Smooth muscle cell (in vitro differentiated cells): ENCODE data around the gene MED29. TPM values are rescaled to one million over a fixed set of nuclear protein-coding genes. Genes with fewer than 3 reads are reported as not detected.

ENCODE experiments used
- DNase-seq: peaks from one replicate; lab custom pipeline; 2025; ENCODE audit not compliant: unreplicated experiment; lab: John Stamatoyannopoulos, UW
- H2AFZ ChIP-seq: fragments of 200-600 bp; sonication (generic); 2 replicates; pipeline ENCODE4 v1.6.0; 2016; ENCODE audit warnings: antibody characterized with exemption, low read depth, mild to moderate bottlenecking
- H3F3A ChIP-seq: fragments of 200-600 bp; sonication (generic); 2 replicates; pipeline ENCODE4 v1.6.0; 2017; ENCODE audit warnings: antibody characterized with exemption, low read depth
- H3K27ac ChIP-seq: fragments of 200-600 bp; sonication (generic); 2 replicates; pipeline ENCODE4 v1.5.1; 2016; ENCODE audit warnings: low read depth, mild to moderate bottlenecking
- H3K27me3 ChIP-seq: fragments of 200-600 bp; sonication (generic); 2 replicates; pipeline ENCODE4 v1.6.1; 2016; ENCODE audit warnings: low read depth, mild to moderate bottlenecking
- H3K36me3 ChIP-seq: fragments of 200-600 bp; sonication (generic); 2 replicates; pipeline ENCODE4 v1.5.1; 2016; ENCODE audit warnings: low read depth
- H3K4me1 ChIP-seq: fragments of 200-600 bp; sonication (generic); 2 replicates; pipeline ENCODE4 v1.5.1; 2016; ENCODE audit warnings: low read depth
- H3K4me2 ChIP-seq: fragments of 200-600 bp; sonication (generic); 2 replicates; pipeline ENCODE4 v1.6.0; 2016; ENCODE audit warnings: mild to moderate bottlenecking
- H3K4me3 ChIP-seq: fragments of 200-600 bp; sonication (generic); 2 replicates; pipeline ENCODE4 v1.5.1; 2016; ENCODE audit warnings: mild to moderate bottlenecking
- H3K79me2 ChIP-seq: fragments of 200-600 bp; sonication (generic); 2 replicates; pipeline ENCODE4 v1.6.0; 2016; ENCODE audit warnings: low read depth, mild to moderate bottlenecking
- H3K9ac ChIP-seq: fragments of 200-600 bp; sonication (generic); 2 replicates; pipeline ENCODE4 v1.6.0; 2016; ENCODE audit warnings: low read depth
- H3K9me3 ChIP-seq: fragments of 200-600 bp; sonication (generic); replicated peaks from 2 replicates; pipeline ENCODE4 v1.5.1; 2016; ENCODE audit warnings: low read depth
- H4K20me1 ChIP-seq: fragments of 200-600 bp; sonication (generic); 2 replicates; pipeline ENCODE4 v1.6.0; 2016; ENCODE audit warnings: low read depth
- CTCF ChIP-seq: fragments of 200-600 bp; sonication (generic); IDR thresholded peaks from 2 replicates; pipeline ENCODE4 v1.5.1; 2017; ENCODE audit warnings: borderline replicate concordance, mild to moderate bottlenecking, antibody characterized with exemption; ENCODE audit not compliant: insufficient read depth, poor library complexity, severe bottlenecking
- WGBS: methylation state at CpG from one replicate; pipeline ENCODE4 v1.1.7; 2016; ENCODE audit warnings: low lambda C conversion rate; 5-methylcytosine and 5-hydroxymethylcytosine counted together
- polyA plus RNA-seq: library from polyadenylated mRNA; unstranded; fragments of >200 nt; fragmentation: Nextera tagmentation; extraction: Ambion mirVana; gene quantifications from 2 replicates; pipeline ENCODE4 v1.2.1, GENCODE V29; 2016
- total RNA-seq: library from RNA; depleted of rRNA; stranded (reverse); fragments of >200 nt; gene quantifications from 2 replicates; pipeline ENCODE4 v1.2.3, GENCODE V29; 2014

The MED29 gene
- total and polyA plus RNA-seq, 2 experiments from 2014 or later: 23.0 to 37.7 TPM

GRCh38 chr19:39360599-39360998 lies 30.6 kb upstream of the MED29 start:
- H3K4me2 ChIP-seq: no peak overlapping the region
- H3K36me3 ChIP-seq: peaks cover 11% of the 10 kb centered on the region
- no peak for TF ChIP-seq CTCF
- H4K20me1 ChIP-seq: peaks cover 36% of the 10 kb centered on the region
- no peak overlapping the region for H3K27ac ChIP-seq
- no peaks in the 10 kb centered on the region for H3K27me3 ChIP-seq
- H3K4me3 ChIP-seq: no peak overlapping the region
- no peak for DNase-seq
- H3K9me3 ChIP-seq: no peaks in the 10 kb centered on the region
- 96% methylated on average over 1 of the region's 1 CpG for WGBS
- no peaks in the 10 kb centered on the region for H3K79me2 ChIP-seq
- H3K9ac ChIP-seq: no peak overlapping the region
- no peak overlapping the region for H2AFZ ChIP-seq
- no peaks in the 10 kb centered on the region for H3K4me1 ChIP-seq
- H3F3A ChIP-seq: no peaks in the 10 kb centered on the region

DNA sequence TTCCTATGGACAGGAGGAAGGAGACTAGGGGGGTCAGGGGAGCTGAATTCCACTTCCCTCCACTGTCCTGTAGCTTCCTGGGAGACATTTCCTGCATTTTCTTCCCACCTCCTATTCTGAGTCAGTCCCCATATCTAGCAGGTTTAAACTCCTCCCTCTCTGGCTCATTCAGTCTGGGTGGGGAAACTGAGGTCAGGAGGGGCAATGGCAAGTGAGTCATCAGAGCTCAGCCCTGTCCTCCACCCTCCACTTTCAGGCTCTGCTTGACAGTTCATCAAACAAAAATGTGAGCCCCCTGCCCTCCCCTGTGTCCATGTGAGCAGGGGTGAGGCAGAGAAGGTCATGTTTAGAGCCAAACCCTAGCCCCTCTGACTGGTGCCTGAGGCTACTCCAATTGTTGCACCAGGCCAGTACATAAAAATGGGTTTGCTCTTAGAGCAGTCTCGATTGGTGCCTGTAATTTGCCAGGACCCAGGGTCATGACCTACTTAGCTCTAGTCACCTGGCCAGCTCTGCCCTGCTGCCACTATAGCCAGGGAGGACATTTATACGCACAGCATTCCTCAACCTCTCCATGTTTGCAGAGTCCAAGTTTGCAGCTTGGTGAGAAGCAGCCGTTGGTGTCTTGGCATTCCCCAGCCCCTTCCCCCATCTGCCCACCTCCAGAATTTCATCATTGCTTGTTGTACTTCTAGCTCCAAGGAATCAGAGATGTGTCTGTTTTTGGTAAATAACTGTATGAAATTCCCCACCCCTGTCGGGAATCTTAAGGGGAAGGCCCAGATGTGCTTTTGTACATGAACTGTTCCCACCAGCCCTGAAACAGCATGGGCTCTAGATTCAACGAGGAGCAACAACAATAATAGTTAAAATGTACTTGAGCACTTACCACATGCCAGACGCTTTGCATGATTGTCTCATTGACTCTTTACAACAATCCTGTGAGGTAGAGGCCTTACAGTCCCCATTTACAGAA lies 28.2 kb upstream of the MED29 start:
- H3K36me3 ChIP-seq: peaks cover 6% of the 10 kb centered on the region
- H3K9ac ChIP-seq: no peak overlapping the region
- no peak overlapping the region for H3K4me3 ChIP-seq
- no peaks in the 10 kb centered on the region for H3K4me1 ChIP-seq
- H4K20me1 ChIP-seq: peaks cover 34% of the 10 kb centered on the region
- DNase-seq: no peak
- H3K9me3 ChIP-seq: no peaks in the 10 kb centered on the region
- no peaks in the 10 kb centered on the region for H3K79me2 ChIP-seq
- no peak overlapping the region for H3K4me2 ChIP-seq
- H3K27ac ChIP-seq: no peak overlapping the region
- no peak for TF ChIP-seq CTCF
- H3F3A ChIP-seq: no peaks in the 10 kb centered on the region
- no peak overlapping the region for H2AFZ ChIP-seq
- no peaks in the 10 kb centered on the region for H3K27me3 ChIP-seq
- WGBS: 93% methylated on average over 6 of the region's 6 CpGs

DNA sequence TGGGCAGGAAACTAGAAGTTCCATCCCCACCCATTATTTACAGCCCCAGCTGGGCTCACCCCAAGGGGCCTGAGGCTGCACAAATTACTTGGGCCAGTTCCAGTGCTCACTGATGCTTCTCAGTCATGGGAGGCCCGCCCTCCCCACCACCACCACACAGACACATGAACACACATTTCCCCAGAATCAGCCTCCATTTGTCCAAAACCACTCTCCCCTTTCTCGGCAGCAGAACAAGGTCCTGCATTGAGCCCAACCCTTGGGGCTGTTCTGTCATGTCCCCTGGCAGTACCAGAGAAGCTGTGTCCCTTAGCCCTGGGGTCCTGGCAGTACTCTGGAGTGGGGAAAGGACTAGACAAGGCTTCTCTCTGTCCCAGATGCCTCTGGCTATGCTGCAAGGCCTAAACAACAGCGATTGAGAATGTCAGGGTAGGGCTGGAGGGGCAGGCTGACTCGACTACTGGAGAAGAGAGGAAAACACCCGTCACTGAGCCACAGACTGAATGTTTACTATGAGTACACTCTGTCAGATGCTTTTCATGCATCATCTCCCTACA lies 27.2 kb upstream of the MED29 start:
- H3K9ac ChIP-seq: no peak overlapping the region
- WGBS: 92% methylated on average over 5 of the region's 5 CpGs
- H2AFZ ChIP-seq: no peak overlapping the region

More for the DNA sequence above, 27.2 kb upstream of the MED29 start:
- DNase-seq: no peak
- Histone ChIP-seq H3K79me2 (no peaks in the 10 kb centered on the region), H3K36me3 (peaks cover 6% of the 10 kb centered on the region), H3K27ac (no peak overlapping the region), H3K9me3 (no peaks in the 10 kb centered on the region), H3K4me1 (no peaks in the 10 kb centered on the region), H3K27me3 (no peaks in the 10 kb centered on the region), H3F3A (no peaks in the 10 kb centered on the region), H4K20me1 (peaks cover 43% of the 10 kb centered on the region), H3K4me3 (no peak overlapping the region), H3K4me2 (no peak overlapping the region)
- TF ChIP-seq CTCF: no peak
